PFSK-1 (cell line): ENCODE data around the gene KIF3B.

ENCODE experiments used
- FOXP2 ChIP-seq: optimal IDR thresholded peaks from 2 replicates; pipeline ENCODE3; 2011; ENCODE audit warnings: borderline replicate concordance, control low read depth, inconsistent platforms; ENCODE audit not compliant: insufficient read depth; ENCODE audit errors: extremely low read length, extremely low read depth
- POLR2AphosphoS5 ChIP-seq: IDR thresholded peaks from 2 replicates; pipeline ENCODE4 v1.6.1; 2012; ENCODE audit warnings: low read depth, mild to moderate bottlenecking, control low read depth, low read length, moderate library complexity
- SIN3A ChIP-seq: IDR thresholded peaks from 2 replicates; pipeline ENCODE4 v1.6.1; 2012; ENCODE audit warnings: mild to moderate bottlenecking, low read length, moderate library complexity, borderline replicate concordance; ENCODE audit not compliant: insufficient read depth
- TAF1 ChIP-seq: IDR thresholded peaks from 2 replicates; pipeline ENCODE4 v1.6.1; 2012; ENCODE audit warnings: low read length, control low read depth, borderline replicate concordance; ENCODE audit not compliant: insufficient read depth
- TF ChIP-seq, protein P1 (sequence below), 2 experiments: IDR thresholded peaks; 2 replicates each; pipeline versions ENCODE4 v1.6.1 to v1.8.0; 2011 to 2012; ENCODE audit warnings: low read depth in 2 of 2, low read length in 2 of 2, control low read depth in 1 of 2, inconsistent platforms in 1 of 2, mild to moderate bottlenecking in 1 of 2, moderate library complexity in 1 of 2; ENCODE audit not compliant: insufficient read depth in 1 of 2

Gene KIF3B

DNA sequence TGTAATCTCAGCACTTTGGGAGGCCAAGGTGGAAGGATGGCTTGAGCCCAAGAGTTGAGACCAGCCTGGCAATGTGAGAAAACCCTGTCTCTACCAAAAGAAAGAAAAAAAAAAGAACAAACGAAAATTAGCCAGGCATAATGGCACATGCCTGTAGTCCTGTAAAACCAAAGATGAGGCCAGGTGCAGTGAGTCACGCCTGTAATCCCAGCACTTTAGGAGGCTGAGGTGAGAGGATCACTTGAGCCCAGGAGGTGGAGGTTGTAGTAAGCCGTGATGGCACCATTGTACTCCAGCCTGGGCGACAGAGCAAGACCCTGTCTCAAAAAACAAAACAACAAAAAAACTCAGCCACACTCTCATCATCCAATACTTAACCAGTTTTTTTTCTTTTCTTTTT, 32.5 kb upstream of the KIF3B start:
- TF ChIP-seq POLR2AphosphoS5 (no peak), SIN3A (no peak), TAF1 (no peak), FOXP2 (no peak)
- TF ChIP-seq, protein P1, sequence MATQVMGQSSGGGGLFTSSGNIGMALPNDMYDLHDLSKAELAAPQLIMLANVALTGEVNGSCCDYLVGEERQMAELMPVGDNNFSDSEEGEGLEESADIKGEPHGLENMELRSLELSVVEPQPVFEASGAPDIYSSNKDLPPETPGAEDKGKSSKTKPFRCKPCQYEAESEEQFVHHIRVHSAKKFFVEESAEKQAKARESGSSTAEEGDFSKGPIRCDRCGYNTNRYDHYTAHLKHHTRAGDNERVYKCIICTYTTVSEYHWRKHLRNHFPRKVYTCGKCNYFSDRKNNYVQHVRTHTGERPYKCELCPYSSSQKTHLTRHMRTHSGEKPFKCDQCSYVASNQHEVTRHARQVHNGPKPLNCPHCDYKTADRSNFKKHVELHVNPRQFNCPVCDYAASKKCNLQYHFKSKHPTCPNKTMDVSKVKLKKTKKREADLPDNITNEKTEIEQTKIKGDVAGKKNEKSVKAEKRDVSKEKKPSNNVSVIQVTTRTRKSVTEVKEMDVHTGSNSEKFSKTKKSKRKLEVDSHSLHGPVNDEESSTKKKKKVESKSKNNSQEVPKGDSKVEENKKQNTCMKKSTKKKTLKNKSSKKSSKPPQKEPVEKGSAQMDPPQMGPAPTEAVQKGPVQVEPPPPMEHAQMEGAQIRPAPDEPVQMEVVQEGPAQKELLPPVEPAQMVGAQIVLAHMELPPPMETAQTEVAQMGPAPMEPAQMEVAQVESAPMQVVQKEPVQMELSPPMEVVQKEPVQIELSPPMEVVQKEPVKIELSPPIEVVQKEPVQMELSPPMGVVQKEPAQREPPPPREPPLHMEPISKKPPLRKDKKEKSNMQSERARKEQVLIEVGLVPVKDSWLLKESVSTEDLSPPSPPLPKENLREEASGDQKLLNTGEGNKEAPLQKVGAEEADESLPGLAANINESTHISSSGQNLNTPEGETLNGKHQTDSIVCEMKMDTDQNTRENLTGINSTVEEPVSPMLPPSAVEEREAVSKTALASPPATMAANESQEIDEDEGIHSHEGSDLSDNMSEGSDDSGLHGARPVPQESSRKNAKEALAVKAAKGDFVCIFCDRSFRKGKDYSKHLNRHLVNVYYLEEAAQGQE (IDR thresholded peaks at IDR 0.05; ENCODE audit: insufficient read depth in 1 of 2, low read depth in 2 of 2, low read length in 2 of 2): no peak

DNA sequence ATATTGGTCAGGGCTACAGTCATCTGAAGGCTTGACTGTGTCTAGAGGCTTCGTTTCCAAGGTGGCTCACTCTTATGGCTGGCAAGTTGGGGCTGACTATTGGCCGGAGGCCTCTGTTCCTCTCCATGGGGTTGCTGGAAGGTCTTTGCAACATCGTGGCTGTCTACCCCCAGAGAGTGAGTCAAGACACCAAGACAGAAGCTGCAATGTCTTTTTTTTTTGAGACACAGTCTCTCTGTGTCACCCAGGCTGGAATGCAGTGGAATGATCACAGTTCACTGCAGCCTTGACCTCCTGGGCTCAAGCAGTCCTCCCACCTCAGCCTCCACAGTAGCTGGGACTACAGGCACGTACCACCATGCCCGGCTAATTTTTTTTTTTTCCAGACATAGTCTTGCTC, 29.4 kb upstream of the KIF3B start:
- TF ChIP-seq, protein P1 (IDR thresholded peaks at IDR 0.05; ENCODE audit: insufficient read depth in 1 of 2, low read depth in 2 of 2, low read length in 2 of 2): no peak
- no peak for TF ChIP-seq TAF1
- TF ChIP-seq POLR2AphosphoS5: no peak
- no peak for TF ChIP-seq FOXP2
- TF ChIP-seq SIN3A: no peak

DNA sequence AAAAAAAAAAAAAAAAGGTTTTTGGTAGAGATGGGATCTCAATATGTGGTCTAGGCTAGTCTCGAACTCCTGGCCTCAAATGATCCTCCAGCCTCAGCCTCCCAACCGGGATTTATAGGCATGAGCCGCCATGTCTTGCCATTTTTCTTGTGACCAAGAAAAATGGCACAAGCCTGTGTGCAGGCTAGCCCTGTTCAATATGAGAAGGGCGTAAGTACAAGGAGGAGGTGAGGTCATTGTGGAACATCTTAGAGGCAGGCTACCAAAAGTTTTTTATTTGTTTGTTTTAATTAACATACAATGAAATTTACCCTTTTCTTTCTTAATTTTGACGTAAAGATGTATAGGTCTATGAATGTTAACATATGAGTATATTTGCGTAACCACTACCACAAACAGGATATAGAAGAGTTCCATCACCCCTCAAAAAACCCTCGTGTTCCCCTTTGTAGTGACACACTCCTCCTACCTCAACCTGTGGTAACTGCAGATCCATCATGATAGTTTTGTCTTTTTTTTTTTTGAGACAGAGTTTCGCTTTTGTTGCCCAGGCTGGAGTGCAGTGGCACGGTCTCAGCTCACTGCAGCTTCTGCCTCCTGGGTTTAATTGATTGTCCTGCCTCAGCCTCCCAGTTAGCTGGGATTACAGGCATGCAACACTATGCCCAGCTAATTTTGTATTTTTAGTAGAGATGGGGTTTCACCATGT, 28.3 kb upstream of the KIF3B start:
- TF ChIP-seq SIN3A (no peak), POLR2AphosphoS5 (no peak), FOXP2 (no peak)
- TF ChIP-seq, protein P1 (IDR thresholded peaks at IDR 0.05; ENCODE audit: insufficient read depth in 1 of 2, low read depth in 2 of 2, low read length in 2 of 2): no peak

DNA sequence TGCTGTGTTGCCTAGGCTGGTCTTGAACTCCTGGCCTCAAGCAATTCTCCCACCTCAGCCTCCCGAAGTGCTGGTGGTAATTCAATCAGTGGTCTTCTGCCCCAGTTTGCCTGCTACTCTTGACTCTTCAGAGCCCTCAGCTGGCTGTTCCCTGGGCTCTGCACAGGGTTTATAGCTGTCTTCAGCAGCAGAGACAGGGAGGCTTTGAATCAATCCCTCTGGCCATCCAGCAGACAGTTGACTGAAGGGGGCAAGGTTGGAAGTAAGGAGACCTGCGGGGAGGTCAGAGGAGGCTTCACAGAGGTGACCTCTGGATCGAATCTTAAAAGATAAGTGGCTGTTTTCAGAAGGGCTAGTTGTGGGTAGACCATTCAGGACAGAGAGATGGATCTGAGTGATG, 26.0 kb upstream of the KIF3B start:
- no peak for TF ChIP-seq TAF1
- no peak for TF ChIP-seq FOXP2
- TF ChIP-seq, protein P1 (IDR thresholded peaks at IDR 0.05; ENCODE audit: insufficient read depth in 1 of 2, low read depth in 2 of 2, low read length in 2 of 2): no peak
- no peak for TF ChIP-seq SIN3A
